Effector CD8-positive, alpha-beta T cell (primary cell): ENCODE data around the gene CXorf66.
"Not testable (repeated sequence)": the region's sequence is repeated elsewhere in the genome, so short reads cannot be mapped to it uniquely, and the experiment has no call there.

Experiments used
- DNase-seq: peaks from one replicate; lab custom pipeline; 2025; lab: John Stamatoyannopoulos, UW
- total RNA-seq, 4 experiments: gene quantifications; one replicate each; lab custom pipeline; 2026; lab: John Stamatoyannopoulos, UW

Gene CXorf66, protein sequence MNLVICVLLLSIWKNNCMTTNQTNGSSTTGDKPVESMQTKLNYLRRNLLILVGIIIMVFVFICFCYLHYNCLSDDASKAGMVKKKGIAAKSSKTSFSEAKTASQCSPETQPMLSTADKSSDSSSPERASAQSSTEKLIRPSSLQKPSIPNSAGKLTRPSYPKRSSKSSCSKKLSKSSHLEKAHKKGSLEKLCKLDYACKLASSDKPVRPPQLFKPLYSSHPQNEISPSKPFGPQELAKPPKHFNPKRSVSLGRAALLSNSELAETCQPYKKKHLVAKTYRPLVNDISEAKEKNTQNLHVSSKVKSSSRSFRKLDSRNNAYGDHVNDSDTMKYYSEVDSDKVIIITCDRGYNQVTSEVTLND
- total RNA-seq: 0 reads per million in 4 experiments

DNA sequence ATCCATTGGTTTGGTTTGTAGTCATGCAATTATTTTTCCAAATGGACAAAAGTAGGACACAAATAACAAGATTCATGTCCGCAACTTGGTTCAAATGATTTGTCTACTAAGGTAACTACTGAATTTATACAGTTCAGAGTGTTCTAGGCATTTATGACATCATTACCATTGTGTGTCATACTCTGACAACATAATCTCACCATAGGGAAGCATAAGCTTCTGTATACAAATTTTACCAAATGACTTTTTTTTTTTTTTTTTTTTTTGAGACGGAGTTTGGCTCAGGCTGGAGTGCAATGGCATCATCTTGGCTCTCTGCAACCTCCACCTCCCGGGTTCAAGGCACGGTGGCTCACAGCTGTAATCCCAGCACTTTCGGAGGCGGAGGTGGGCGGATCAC is at the start of gene CXorf66:
Gene CXorf66, minus strand, starts transcription at position 101 of the 400 bp plus-strand sequence. Its CDS starts 25 bp downstream, at position 76.
- no peak for DNase-seq

DNA sequence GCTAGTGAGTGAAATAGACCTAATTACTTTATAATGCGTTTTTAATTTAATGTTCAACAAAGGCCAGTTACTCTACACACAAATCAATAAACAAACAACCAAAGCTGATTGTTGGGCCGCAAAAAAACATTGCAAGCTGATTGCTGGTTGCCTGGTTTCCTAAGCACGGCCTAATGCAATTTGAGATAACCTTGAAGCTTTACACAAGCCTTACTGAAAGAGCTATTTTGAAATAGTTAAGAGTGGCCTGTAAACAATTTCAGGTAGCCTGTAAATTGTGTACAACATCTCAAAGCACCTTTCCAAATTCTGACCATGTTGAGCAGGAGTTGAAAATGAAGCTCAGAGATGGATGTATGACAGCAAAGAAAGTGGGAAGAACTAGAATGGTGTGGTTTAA is 17.5 kb upstream of the CXorf66 start:
- DNase-seq: no peak

DNA sequence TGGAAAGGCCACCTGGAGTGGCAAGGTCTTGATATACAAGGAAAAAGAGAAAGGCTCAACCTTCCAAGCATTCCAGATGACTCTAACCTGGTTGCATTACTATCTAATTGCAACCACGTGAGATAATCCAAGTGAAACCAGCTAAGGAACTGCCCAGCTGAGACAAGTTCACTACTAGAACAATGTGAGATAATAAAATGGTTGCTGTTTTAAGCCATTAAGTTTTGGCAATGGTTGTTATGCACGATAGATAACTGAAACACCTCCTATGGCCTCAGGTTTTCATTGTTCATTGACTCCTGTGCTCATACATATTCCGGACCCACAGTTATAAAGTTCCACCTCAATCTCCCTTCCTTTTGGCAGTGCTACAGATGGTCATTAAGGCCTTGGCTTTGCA is 9.2 kb upstream of the CXorf66 start:
- no peak for DNase-seq

DNA sequence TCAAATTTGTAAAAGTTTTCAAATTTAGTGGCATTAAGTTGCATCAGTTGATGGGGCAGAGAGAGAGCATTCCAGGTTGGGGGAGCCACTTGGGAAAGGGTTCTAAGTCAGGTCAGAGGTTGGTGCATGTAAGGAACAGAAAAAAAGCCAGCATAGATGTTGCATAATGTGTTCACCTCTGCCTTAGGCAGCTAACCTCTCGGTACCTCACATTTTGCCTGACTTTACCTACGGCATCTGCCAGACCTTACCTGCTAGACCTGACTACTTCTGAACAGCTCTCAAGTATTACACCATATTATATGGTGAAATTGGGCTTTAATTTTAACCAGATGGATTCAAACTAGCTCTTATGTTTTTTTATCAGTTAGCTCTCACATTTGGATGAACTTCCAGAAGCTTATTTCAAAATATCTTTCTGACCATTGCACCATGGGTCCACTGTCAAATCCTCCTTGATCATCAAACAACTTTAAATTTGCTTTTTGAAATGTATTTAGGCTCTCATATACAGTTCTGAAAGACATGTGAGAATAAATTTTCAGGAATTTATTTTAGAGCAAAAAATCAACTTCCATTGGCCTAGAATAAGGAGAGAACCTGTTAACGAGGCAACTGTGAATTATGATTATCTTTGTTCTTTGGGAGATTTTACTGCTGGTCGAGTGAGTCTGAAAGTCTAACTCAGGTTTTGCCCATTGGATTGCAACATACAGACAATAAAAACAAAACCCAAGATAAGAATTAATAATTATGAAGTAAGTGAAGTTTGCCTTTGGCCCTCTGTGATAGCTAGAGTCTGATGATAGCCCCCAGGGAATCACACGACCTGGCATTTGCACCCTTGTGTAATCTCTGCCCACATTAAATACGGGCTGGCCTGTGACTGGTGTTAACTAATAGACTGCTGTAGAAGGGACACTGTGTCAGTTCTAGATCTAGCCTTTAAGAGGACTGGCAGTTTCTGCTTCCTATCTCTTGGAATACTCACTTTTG is 7.6 kb upstream of the CXorf66 start:
- DNase-seq: no peak

DNA sequence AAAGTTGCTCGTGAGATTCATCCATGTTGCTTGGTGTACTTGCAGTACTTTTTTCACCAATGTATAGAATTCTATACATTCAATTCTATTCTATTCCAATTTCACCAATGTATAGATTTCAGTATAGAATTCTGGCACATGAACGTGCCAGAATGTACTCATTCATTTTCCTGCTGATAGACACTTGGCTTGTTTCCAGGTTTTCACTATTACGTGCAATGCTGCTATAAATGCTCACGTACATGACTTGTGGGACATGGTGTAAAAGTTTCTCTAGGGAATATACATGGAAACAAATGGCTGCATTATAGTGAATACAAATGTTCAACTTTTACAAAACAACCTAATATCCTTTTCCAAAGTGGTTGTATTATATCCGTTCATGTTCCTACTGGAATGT is 6.8 kb upstream of the CXorf66 start:
- no peak for DNase-seq

DNA sequence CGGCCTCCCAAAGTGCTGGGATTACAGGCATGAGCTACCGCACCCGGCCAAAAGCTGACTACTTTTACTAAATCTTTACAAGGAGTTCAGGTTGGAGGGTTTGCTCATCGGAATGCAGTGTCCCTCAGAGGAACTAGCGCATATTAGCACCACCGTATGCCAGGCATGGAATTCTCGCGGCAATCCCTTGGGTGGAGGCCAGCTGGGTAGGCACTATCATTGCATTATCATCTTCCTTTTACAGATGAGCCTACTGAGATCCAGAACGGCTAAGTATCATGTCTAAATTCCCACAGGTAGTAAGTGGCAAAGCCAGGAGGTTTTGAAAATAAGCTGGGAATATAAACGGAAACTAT is 6.1 kb upstream of the CXorf66 start:
- DNase-seq: no peak

GRCh38 chrX:139969286-139969685 is 4.0 kb upstream of the CXorf66 start:
- no peak for DNase-seq

- no peak for DNase-seq
These were observed 2.4 kb upstream of the CXorf66 start for GRCh38 chrX:139967750-139968149.

- DNase-seq: no peak
These were observed 2.0 kb upstream of the CXorf66 start for GRCh38 chrX:139967300-139967699.

DNA sequence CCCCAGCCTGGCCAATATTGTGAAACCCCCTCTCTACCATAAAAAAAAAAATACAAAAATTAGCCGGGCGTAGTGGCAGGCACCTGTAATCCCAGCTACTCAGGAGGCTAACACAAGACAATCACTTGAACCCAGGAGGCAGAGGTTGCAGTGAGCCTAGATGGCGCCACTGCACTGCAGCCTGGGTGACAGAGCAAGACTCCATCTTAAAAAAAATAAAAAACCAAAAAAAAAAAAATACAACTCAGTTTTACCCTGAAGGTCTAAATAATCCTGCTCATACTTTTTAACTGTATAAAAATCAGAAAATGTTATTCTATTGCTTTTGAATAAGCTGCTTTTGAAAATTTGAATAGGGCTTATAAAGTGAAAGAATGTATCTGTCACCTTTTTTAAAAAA is 838 bp upstream of the CXorf66 start:
- not testable (repeated sequence) for DNase-seq

- not testable (repeated sequence) for DNase-seq
These were observed 4.2 kb downstream of the CXorf66 start for GRCh38 chrX:139961091-139961490.

DNA sequence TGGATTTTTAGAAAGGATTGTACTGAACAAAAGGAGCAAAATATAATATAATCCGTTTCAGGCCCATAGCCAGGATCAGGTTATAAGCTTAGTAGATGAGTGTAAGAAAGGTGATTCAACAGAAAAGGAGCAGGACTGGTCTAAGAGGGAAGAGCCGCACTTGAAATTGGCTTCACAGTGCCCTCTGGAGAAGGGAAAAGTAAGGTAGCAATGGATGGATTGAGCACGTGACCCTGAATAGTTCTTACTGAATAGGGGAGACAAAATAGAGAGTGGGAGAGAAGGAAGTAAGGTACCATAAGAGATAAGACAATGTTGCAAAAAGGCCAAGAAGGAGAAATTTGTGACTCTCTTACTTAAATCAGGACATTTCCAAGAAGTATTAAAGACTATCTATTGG is 15.6 kb downstream of the CXorf66 start:
- no peak for DNase-seq

DNA sequence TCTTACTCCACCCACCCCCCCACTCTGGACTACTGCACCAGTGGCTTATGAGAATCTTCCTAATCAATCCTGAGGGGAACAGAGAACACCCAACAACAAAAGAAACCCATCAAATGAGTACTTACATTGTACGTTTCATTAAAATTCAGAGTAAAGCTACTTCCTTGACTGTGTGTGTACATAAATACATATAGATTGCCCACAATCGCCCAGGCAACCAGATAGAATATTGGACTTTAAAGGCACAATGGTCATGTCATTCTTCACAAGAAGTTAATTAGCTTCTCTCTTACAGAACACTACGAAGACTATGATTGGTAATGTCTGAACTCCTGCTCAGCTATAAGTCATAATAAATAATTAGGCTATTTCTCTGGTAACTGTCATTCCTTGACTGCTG is 20.2 kb downstream of the CXorf66 start:
- no peak for DNase-seq

GRCh38 chrX:139936259-139936658 is 29.1 kb downstream of the CXorf66 start:
- no peak for DNase-seq

DNA sequence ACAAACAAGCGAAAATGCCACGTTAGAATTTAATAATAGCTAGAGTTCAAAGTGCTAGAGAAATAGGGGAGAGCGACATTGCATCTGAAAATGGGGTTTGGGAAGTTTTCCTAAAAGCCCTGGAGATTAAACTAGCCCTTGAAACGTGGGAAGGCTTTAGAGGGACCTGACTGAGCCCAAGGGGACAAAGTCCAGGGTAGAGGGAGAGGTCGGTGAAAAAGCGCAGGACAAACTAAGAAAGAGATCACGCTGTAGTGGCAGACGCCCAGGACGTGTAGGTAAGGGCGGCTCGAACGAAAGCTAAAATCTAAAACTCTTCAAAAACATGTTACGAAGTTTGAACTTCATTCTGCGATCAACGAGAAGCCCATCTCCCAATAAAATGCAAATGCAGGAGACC is 31.4 kb downstream of the CXorf66 start:
- DNase-seq: no peak

- peak; percentile 75 for DNase-seq
These were observed 32.2 kb downstream of the CXorf66 start, which contains the start of gene ATP11C for GRCh38 chrX:139932901-139933796. ATP11C (minus strand) TSS chrX:139933053; CDS start chrX:139932042, 1,011 bp downstream.

GRCh38 chrX:139932073-139932900 is 33.0 kb downstream of the CXorf66 start:
- peak; percentile 10 for DNase-seq

GRCh38 chrX:139931646-139932072 is 33.7 kb downstream of the CXorf66 start:
- DNase-seq: no peak

DNA sequence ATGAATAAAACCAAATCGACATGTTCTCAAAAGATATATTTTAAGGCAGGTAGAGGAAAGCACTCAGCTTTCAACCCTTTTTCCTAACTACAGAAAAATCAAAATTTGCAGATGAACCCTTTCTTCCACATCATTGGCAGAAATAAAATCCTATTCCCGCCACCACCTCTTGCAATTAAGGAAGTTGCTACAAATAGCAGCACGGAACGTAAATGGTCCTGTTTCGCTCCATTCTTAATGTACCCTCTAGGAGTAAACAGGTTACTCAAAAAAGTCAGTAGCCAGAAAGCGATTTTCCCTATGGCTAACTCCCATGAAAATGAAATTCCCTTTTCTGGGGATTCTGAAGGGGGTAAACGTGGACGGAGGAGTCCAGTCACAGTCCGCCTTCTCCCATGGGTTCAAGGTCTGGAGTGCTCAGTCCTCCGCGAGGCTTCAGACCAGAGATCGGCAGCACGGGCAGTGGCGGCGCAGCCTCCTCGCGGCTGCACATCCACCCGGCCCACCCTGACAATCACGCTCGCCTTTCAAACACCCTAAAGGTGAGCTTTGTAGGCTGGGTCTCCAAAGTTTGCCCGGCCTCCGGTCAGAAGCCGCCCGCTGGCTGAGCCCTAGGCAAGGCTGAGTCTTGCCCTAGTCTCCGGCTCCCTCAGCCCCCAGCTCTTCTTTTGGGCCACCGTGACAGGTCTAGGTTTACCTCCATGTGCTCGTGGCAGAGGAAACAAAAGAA is 34.2 kb downstream of the CXorf66 start:
- DNase-seq: no peak

GRCh38 chrX:139930401-139930800 is 34.9 kb downstream of the CXorf66 start:
- no peak for DNase-seq
